T1000 (cell line): ENCODE data around the gene ATP5F1D.

Experiments
- DNase-seq: peaks from one replicate; lab custom pipeline; 2025; ENCODE audit warnings: mixed read lengths; lab: John Stamatoyannopoulos, UW

Gene ATP5F1D

DNA sequence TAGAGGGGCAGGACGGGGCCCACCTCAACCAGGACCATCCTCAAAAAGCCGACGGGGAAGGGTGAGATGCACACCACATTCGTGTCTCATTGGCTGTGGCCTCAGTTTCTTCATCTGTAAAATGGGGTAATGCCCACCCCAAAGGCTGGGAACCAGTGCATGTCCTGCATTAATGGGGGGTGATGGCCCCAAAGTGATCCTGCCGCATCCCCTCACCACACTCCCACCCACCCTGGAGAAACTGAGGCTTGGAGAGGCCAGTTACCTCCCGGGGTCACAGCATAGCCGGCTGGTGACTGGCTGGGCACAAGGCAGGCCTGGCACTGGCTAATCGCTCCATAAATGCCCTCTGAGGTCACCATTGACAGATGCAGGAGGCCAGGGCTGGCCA lies 6.2 kb downstream of the ATP5F1D start:
- no peak for DNase-seq

- DNase-seq: peak; percentile 94
Observed at GRCh38 chr19:1248139-1248785, 6.7 kb downstream of the ATP5F1D start, which contains the start of gene MIDN. MIDN (plus strand) TSS chr19:1248583; CDS start chr19:1250297, 1,714 bp downstream.

DNA sequence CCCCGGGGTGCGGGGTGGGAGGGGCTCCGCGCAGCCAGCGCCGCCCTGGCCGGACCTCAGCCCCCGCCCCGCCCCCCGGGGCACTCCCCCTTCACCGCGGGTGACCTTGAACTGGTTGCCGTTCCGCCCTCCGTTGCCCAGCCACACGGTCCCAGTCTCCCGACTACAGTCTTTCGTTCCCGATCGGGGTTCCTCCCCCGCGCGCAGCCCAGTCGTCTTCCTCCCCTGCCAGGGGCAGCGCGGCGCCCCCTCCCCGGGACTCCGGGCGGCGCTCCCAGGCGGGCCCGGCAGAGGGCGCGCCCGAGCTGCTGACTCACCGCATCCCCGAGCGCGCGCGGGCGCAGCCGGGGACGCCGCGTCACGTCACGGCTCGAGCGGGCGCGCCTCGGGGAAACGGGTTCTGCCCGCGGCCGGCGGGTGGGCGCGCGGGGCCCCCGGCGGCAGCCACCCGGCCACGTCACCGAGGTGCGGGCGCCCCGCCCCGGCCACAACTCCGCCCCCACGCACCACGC lies 7.3 kb downstream of the ATP5F1D start:
- no peak for DNase-seq

DNA sequence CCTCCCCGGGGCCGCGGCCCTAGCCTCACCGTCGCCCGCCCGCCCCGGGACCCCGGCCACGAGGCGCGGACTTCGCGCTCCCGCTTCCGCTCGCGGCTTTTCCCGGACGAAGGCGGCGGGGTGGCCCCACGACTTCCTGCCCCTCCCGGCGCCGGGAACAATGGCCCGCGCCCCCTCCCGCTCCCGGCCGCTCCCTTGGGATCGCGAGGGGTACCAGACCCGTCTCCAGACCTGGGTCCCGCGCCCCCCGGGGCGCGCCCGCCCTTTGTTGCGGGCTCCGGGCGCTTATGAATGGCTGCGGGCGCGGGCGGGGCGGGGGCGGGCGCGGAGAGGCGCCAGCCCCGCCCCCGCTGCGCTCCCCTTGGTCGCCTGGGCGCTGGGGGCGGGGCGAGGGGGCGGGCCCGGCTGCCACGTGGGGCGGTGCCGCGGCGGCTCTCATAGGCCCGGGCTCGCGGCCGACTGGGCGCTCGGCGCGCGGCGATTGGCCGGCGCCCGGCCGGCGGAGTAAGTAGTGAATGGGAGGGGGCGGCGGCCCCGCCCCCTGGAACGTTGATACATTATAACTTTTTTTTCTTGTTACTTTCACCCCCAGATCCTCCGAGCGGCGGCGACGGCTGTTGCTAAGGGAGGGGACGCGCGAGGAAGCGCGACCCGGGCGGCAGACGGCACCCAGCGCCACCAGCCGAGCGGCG lies 7.9 kb downstream of the ATP5F1D start:
- peak; percentile 95 for DNase-seq

DNA sequence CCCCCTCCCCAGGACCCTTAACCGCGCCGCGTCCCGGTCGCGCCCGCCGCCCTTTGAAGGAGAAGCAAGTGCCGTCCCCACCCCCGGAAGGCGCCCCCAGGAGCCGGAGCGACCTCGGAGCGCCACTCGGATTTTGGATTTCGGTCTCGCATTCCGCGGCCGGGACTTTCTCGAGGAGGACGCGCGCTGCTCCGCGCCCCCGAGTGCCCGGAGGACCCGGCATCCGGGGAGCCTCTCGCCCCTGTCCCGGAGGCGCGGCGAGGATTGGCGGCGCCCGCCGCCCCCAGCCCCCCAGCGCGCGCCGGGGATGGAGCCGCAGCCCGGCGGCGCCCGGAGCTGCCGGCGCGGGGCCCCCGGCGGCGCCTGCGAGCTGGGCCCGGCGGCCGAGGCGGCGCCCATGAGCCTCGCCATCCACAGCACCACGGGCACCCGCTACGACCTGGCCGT lies 8.5 kb downstream of the ATP5F1D start:
- no peak for DNase-seq

DNA sequence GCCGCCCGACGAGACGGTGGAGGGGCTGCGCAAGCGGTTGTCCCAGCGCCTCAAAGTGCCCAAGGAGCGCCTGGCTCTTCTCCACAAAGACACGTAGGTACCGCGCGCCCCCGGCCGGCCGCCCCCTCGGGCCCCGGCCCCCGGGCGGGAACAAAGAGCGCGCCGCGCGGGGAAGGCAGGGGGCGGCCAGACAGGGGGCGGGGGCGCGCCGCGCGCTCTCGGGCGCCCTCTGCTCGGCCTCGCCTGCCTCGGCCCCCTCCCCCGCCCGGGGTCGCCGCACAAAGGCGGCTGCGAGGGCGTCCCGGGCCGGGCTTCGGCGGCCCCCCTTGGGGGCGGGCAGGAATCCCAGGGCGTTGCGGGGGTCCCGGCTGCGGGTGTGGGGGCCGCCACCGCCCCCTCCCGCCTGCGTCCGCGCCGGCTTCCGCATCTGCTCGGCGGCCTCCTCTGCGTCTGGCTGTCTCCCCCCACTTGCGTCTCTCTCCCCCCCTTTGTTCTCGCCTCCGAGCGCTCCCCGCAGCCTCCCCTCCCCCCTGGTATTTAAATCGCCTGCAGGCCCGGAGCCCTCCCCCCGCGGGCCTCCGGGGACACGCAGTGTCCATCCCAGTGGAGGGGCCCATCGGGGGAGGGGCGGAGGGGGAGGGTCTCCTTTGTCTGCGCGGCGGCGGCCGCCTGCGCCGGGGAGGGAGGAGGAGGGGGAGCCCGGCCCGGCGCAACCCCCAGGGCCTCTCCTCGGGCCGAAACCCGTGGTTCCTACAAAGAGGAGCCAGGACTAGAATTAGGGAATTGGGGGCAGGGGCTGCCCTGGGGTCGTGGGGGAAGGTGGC lies 9.1 kb downstream of the ATP5F1D start:
- no peak for DNase-seq

- DNase-seq: peak; percentile 74
Observed at GRCh38 chr19:1251330-1252220, 10.0 kb downstream of the ATP5F1D start.

- DNase-seq: peak; percentile 93
Observed at GRCh38 chr19:1252221-1252820, 10.8 kb downstream of the ATP5F1D start.

- peak; percentile 99 for DNase-seq
Observed at GRCh38 chr19:1252821-1253513, 11.4 kb downstream of the ATP5F1D start.

- DNase-seq: no peak
Observed at GRCh38 chr19:1253514-1254080, 12.0 kb downstream of the ATP5F1D start.

DNA sequence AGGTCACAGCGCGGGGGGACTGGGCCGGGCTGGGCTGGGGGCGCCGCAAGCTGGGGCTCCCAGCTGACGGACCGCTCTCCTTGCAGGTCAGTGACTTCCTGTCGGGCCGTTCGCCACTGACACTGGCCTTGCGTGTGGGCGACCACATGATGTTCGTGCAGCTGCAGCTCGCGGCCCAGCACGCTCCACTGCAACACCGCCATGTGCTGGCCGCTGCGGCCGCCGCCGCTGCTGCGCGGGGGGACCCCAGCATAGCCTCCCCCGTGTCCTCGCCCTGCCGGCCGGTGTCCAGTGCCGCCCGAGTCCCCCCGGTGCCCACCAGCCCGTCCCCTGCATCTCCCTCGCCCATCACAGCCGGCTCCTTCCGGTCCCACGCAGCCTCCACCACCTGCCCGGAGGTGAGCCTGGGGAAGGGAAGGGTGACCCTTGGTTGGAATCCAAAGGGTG lies 12.6 kb downstream of the ATP5F1D start:
- DNase-seq: no peak

- DNase-seq: no peak
Observed at GRCh38 chr19:1254530-1255185, 13.1 kb downstream of the ATP5F1D start.

DNA sequence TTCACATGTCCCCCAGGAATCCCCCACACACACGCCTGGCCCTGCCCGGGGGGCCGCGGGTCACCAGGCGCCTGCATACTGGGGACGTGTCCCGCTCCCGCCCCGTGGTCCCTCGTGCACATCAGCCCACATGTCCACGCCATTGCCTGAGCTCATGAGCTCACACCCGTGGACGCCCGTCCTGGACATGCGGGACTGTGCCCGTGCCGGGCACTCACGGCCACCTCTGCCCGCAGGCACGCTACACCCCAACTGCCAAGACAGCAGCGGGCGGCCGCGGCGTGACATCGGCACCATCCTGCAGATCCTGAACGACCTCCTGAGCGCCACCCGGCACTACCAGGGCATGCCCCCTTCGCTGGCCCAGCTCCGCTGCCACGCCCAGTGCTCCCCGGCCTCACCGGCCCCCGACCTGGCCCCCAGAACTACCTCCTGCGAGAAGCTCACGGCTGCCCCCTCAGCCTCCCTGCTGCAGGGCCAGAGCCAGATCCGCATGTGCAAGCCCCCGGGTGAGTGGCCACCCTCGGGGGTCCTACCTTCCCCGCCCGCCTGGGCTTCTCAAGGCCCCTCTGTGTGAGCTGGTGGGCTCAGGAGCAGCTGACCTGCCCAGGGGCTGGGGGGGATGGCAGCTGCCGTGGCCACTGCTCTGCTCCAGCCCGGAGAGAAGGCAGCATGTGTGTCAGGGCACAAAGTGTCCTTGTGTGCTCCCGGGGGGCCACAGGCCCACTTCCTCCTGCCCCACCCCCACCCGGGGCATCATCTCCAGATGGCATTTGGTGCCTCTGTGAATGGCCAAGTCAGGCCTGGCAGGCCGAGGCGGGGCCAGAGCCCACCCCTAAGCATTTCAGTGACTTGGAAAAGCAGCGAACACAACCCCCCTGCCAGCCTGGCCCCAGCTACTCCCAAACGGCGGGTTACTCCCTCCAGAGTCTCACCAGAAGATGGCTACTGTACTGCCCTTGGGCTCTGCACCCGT lies 13.9 kb downstream of the ATP5F1D start:
- no peak for DNase-seq

DNA sequence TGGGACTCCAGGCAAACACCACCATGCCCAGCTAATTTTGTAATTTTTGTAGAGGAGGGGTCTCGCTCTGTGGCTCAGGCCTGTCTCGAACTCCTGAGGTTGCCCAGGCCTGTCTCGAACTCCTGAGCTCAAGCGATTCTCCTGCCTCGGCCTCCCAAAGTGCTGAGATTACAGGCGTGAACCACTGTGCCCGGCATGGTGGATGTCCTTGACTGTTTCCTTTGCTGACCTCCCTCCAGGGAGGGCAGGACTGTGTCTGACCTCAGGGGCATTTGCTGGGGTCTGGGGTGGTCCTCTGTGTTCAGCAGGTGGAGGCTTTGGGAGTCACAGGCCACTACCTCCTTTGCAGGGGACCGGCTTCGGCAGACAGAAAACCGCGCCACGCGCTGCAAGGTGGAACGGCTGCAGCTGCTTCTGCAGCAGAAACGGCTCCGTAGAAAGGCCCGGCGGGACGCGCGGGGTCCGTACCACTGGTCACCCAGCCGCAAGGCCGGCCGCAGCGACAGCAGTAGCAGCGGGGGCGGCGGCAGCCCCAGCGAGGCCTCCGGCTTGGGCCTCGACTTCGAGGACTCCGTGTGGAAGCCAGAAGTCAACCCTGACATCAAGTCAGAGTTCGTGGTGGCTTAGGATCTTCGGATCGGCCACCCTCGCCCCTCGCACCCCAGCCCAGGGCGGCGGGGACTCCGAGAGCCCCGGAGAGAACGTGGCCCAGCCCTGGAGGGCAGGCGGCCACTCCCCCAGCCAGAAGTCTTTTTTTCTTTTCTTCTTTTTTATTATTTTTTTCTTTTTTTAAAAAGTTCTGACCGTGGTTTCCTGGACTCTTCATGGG lies 15.3 kb downstream of the ATP5F1D start:
- no peak for DNase-seq

DNA sequence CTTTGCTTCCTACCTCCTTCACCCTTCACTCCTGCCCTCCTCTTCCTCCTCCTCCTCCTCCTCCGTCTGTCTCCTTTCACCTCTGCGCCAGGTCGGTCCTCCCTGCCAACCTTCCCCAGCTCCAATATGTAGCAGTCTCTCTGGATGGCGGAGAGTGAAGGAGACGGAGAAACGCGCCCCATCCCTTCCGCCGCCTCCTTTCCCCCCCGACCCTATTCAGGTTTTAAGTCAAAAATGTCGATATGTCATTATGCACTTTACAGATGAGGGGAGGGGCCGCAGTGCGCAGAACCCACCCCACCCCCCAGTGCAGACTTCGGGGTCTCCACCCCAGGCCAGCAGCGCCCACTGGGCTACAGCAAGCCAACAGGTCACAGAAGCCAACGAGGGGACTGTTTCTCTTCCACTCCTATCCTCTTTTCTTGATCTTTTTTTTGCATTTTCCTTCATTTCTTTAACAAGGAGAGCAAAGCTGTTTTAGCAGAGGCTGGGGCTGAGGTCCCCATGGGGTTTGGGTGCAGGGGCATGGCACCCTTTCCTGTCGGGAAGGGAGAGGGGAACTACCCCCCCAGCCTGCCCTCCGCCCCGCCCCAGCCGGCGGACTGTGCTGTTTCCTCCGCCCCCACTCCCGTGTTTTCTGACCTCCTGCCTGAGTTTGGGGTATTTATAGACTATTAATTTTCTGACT lies 16.1 kb downstream of the ATP5F1D start:
- DNase-seq: no peak

DNA sequence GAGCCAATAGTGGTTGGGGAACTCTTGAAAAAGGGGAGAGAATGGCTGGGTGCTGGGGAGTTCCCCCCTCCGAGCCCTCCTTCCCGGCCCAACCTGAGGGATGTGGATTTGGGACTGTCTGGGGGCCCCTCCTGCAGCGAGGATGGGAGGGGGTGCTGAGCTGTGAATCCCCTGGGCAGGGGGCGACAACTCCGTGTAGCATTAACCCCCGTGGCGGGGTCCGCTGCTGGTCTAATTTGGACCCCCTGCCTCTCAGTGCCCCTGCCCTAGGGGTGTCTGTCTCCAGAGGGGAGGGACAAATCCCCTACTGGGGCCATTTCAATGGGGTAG lies 16.6 kb downstream of the ATP5F1D start:
- no peak for DNase-seq

GRCh38 chr19:1258707-1259205 lies 17.2 kb downstream of the ATP5F1D start:
- DNase-seq: no peak
